Stimulated activated CD4-positive, alpha-beta T cell treated with anti-CD3 and anti-CD28 coated beads, Interleukin-12 subunit alpha, Interleukin-12 subunit beta, amount 100 ng/mL, for 48 hours (primary cell): ENCODE measurements around the gene MAPKAPK5.
"Not testable (repeated sequence)": the region's sequence is repeated elsewhere in the genome, so short reads cannot be mapped to it uniquely, and the experiment has no call there.

Experiments used
- DNase-seq, 3 donors: peaks; one replicate each; pipeline ENCODE4 v3.0.0-alpha.2; 2020; ENCODE audit warnings: low read depth in 2 of 3, low spot score in 1 of 3

The MAPKAPK5 gene

DNA sequence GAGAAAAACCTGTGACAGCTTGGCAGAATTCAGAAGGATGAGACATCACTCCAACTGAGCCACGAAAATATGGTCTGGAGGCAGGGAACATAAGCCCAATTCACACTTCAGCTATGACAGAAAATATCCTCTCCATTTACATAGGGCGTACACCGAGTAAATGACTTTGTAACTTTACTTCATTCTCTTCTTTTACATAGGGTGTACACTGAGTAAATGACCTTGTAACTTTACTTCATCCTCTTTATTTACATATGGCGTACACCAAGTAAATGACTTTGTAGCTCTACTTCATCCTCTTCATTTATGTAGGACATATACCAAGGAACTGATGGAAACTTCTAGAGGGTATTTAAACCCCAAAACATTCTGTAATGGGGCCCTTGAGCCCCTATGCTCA lies 14.1 kb upstream of the MAPKAPK5 start:
- no peak for DNase-seq

DNA sequence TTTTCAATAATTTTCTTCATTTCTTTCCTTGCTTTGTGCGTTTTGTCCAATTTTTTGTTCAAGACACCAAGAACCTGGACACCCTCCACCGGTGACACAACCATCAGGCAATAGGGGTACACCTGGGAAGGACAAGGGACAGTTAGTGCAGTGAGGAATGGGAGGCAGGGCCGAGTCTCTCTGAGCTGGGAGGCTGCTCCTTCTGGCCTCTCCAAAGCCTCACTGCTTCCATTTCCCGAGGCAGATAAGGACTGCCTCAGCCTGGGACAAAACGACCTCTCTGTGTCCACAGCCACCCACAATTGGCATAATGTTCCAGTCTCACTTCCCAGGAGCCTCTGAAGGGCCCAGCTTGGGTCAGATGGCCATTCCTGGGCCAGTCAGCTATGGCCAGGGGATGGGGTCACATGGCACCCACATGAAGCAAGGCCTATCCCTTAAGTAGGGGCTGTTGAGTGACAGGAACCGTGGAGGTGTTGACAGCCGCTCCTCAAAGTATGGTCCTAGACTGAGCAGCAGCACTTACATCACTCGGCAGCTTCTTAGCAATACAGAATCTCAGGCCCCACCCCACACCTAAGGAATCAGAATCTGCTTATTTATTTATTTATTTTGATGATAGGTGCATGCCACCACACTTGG lies 13.6 kb upstream of the MAPKAPK5 start:
- no peak for DNase-seq

DNA sequence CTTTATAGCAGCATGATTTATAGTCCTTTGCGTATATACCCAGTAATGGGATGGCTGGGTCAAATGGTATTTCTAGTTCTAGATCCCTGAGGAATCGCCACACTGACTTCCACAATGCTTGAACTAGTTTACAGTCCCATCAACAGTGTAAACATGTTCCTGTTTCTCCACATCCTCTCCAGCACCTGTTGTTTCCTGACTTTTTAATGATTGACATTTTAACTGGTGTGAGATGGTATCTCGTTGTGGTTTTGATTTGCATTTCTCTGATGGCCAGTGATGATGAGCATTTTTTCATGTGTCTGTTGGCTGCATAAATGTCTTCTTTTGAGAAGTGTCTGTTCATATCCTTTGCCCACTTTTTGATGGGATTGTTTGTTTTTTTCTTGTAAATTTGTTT lies 12.4 kb upstream of the MAPKAPK5 start:
- DNase-seq, result not testable (repeated sequence)

DNA sequence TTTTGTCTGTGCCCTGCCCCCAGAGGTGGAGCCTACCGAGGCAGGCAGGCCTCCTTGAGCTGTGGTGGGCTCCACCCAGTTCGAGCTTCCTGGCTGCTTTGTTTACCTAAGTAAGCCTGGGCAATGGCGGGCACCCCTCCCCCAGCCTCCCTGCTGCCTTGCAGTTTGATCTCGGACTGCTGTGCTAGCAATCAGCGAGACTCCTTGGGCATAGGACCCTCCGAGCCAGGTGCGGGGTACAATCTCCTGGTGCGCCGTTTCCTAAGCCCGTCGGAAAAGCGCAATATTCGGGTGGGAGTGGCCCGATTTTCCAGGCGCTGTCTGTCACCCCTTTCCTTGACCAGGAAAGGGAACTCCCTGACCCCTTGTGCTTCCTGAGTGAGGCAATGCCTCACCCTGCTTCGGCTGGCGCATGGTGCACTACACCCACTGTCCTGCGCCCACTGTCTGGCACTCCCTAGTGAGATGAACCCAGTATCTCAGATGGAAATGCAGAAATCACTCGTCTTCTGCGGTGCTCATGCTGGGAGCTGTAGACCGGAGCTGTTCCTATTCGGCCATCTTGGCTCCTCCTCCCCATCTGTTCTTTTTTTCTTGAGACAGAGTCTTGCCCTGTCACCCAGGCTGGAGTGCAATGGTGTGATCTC lies 7.2 kb upstream of the MAPKAPK5 start:
- DNase-seq, result not testable (repeated sequence)

DNA sequence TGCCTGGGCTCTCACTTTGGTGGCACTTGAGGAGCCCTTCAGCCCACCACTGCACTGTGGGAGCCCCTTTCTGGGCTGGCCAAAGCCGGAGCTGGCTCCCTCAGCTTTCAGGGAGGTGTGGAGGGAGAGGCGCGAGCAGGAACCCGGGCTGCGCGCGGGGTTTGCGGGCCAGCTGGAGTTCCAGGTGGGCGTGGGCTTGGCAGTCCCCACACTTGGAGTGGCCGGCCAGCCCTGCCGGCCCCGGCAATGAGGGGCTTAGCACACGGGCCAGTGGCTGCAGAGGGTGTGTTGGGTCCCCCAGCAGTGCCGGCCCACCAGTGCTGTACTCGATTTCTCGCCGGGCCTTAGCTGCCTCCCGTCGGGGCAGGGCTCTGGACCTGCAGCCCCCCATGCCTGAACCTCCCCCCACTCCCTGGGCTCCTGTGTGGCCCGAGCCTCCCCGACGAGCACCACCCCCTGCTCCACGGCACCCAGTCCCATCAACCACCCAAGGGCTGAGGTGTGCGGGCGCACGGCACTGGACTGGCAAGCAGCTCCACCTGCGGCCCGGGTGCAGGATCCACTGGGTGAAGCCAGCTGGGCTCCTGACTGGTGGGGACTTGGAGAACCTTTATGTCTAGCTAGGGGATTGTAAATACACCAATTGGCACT lies 6.4 kb upstream of the MAPKAPK5 start:
- not testable (repeated sequence) for DNase-seq

DNA sequence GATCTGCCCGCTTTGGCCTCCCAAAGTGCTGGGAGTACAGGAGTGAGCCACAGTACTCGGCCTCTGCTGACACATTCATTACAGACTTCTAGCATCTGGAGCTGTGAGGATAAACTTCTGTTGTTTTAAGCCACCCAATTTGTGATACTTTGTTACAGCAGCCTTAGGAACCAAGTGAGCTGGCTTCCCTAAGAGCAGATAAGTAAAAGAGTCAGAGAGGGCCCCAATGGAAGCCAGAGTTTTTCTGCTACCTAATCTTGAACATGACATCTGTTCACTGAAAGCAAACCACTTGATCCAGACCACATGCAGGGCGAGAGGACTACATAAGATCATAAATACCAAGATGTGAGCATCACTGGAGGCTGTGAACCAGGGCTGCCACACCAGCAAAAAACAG lies 3.7 kb upstream of the MAPKAPK5 start:
- no peak for DNase-seq

DNA sequence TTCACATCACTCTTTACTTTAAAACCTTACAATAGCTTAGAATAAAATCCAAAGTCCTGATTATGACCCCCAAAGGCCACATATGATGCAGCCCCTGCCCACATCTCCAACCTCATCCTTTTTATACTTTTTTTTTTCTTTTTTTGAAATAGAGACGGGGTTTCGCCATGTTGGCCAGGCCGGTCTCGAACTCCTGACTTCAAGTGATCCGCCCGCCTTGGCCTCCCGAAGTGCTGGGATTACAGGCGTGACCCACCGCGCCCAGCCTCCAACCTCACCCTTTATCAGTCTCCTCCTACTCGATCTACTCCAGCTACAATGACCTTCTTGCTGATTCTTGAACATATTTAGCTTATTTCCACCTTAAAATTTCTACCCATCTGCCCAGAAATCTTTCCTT lies 1.2 kb upstream of the MAPKAPK5 start:
- DNase-seq, result no peak

DNA sequence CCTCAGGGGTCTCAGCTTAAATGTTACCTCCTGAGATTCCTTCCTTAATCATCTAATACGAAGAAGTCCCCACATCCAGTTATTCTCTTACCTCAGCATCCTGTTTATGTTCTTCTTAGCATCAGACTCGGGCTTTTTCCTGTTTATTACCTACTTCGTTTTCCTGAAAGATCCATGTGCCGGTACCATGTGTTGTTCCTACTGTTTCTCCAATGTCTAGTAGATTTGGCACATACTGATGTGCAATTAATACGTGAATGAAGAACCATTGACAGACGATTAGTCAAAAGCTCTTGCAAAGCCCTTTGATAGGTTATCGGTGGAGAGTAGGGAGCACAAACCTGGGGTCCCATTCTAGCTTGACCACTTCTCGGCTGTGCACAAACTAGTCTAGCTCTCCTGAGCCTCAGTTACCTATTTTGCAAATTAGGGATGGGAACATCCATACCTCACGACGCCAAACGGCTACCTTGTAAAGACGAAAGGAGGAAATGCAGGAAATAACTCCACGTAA lies 735 bp upstream of the MAPKAPK5 start:
- peak in 1 of 3 donors; percentile 10 for DNase-seq

DNA sequence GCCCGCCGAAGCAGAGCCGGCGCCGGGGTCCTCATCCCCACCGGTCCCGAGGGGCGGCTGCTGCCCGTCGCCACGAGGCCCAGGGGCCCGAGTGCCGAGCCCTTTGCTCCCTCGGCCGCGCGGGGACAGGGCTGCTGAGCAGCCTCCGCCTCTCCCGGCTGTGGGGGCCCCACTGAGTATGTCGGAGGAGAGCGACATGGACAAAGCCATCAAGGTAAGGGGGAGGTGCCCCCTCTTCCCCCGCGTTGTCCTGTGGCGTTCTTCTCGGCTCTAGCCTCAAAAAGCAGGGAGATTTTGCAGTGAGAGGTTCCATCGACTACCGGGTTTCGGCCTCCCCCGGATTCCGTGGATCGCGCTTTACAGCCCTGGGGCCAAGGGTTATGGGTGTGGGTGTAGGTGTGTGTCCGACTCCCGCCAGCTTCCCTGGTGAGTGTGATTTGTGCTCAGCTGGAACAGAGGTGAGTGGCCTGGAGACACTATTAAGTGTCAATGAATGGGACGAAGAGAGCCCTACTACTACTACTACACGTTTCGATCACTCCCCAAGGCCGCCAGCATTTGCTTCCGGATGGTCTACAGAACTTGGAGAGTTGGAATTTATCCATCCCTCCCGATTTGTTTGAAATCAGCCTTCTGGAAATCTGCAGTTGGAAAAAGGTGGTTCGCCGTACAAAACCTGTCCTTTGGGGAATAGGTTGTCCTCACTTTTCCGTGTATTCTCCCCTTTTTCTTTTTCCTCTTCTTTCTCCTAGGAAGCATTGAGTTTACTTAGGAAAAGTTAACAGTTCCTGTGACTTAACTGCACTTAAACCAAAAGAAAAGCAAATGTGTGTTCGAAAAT lies 748 bp downstream of the MAPKAPK5 start:
- DNase-seq, result peak in 2 of 3 donors; percentile 7 to 15

DNA sequence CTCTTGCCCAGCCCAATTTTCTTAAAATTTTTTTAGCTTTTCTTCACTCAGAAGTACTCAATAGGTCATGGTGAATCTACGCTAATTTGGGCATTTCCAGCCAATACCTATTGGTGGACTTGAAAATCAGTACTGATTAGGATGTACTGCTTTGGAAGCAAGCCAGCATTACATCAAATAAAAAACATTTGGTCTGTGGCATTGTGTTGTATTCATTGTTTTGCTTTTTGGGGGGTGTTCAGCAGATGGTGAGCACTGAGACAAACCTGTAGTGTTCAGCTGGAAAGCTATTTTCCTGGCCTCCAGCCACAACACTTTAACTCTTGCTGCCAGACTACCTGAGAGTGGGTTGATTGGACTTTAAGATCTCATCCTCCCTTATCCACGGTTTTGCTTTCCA lies 4.0 kb downstream of the MAPKAPK5 start:
- DNase-seq, result no peak

DNA sequence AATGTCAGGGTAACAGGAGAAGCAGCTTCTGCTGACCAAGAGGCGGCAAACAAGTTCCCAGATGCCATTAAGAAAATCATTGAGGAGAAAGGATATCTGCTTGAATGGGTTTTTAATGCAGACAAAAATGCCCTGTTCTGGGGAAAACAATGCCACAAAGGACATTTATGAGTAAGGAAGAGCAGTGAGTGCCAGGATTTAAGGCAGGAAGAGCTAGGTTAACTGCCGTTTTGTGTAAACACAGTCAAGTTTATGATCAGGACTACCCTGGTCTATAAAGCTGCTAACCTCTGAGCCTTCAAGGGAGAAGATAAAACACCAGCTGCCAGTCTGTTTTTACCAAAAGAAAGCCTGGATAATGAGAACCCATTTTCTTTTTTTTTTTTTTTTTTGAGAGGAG lies 8.5 kb downstream of the MAPKAPK5 start:
- no peak for DNase-seq

DNA sequence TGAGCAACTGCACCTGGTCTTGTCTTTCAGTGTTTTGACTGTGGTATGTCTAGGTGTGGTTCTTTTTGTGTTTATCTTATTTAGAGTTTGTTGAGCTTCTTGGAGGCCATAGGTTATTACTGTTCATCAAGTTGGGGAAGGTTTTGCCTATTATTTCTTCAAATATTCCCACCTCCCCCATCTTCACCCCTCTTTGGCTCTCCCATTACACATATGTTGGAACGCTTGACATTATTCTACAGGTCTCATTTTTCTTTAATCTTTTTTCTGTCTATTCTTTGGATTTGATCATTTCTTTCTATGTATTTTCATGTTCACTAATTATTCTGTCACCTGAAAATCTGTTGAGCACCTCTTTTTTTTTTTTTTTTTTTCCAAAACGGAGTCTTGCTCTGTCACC lies 16.2 kb downstream of the MAPKAPK5 start:
- DNase-seq, result no peak

DNA sequence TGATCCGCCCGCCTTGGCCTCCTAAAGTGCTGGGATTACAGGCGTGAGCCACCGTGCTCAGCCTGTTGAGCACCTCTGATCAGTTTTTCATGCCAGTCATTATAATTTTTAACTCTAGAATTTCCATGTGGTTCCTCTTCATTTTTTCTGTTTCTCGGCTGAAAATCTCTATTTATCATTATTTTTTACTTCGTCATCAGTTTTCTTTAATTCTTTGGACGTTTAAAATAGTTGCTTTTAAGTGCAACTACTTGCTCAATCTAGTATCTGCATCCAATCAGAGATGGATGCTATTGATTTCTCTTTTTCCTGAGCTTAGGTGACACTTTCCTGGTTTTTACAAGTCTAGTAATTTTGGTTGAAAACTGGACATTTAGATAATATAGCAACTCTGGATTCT lies 16.8 kb downstream of the MAPKAPK5 start:
- no peak for DNase-seq

DNA sequence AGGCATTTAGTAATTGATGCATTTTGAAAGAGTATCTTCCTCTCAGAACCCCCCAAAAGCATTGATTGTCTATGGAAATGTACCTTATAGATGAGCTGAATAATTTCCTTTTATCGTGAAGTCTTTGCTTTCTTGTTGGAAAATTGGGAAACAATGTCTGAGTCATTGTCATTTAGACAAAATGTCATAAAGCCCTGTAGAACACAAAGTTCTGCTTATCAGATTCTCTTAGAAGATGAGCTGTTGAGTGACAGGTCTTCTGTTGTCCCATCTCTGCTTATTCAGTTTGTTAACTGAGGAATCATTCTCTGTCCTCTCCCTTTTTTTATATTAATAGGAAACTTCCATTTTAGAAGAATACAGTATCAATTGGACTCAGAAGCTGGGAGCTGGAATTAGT lies 22.9 kb downstream of the MAPKAPK5 start:
- DNase-seq, result no peak

DNA sequence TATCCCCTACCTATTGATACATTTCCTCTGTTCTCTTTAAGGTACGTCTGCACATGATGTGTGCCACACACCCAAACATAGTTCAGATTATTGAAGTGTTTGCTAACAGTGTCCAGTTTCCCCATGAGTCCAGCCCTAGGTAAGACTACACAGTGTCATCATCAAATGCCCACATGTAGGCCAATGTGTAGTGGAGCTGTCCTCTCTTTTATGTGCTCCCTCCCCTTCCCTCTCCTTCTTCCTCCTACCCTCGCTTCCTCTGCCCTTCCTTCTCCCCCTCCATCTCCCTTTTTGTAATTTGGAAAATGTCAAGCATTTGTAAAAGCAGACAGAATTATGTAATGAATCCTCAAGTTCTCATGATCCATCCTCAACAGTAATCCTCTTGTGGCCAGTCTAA lies 25.5 kb downstream of the MAPKAPK5 start:
- no peak for DNase-seq

DNA sequence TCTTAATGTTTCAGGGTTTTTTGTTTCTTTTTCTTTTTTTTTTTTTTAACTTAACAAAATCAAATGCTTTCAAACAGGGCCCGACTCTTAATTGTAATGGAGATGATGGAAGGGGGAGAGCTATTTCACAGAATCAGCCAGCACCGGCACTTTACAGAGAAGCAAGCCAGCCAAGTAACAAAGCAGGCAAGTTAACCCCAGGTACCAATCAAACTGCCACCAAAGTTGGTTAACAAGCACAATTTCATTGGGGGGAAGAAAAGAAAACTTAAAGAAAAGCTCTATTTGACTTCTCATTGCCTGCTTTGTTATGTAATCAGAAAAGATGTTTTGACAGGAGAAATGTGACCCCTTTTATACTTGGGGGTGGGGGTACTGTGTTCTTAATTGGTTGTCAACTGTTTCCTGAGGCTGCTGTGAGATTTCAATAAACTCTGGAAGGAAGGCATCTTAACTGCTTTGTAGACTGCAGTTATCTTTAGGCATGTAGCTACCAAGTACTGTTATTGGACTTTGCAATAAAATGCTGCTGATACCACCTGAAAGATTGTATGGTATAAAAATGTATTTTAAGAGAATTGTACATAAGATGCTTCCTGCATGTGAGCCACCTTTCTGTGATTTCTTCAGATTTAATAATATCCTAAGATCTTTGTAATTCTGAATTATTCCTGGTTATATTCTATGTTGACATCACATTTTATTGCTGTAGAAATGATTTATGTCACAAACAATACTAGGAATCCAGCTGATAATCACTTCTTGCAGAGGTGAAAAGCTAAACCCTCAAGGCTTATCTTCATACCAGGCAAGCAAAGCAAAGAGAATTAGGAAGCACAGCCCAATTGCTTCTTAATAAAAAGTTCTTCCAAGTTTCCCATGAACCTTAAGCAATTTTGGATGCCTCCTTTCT lies 26.9 kb downstream of the MAPKAPK5 start:
- no peak for DNase-seq

DNA sequence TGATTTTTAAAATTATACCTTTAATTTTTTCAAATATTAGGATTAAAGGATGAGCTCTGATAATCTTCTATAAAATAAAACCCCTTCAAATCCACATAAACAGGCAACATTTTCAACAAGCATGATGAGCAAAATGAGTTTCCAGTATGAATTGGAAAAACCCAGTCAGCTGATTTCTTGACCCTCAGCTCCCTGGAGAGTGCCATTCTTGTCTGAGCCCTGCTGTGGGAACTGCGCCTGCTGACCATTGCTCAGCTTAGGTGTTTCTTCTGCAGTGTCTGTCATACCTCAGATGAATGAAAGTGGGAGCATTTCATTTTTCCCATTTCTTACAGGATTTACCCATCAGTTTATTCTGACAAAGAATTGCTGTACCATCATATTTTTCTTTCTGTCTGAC lies 27.6 kb downstream of the MAPKAPK5 start:
- DNase-seq, result no peak

DNA sequence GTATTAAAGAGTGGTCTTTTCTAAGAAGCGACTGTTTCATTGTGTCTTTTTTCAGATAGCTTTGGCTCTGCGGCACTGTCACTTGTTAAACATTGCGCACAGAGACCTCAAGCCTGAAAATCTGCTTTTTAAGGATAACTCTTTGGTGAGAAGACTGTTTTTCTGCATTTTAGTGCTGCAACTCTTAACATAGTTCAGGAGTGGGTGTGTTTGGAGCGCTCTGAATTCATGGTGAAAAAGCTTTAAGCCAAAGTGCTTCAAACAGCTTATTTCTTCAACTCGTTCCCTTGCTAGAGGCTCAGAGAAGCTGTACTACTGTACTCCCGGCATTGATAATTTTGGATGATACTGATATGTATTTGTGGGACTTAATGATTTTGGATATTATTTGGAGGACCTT lies 28.2 kb downstream of the MAPKAPK5 start:
- no peak for DNase-seq

DNA sequence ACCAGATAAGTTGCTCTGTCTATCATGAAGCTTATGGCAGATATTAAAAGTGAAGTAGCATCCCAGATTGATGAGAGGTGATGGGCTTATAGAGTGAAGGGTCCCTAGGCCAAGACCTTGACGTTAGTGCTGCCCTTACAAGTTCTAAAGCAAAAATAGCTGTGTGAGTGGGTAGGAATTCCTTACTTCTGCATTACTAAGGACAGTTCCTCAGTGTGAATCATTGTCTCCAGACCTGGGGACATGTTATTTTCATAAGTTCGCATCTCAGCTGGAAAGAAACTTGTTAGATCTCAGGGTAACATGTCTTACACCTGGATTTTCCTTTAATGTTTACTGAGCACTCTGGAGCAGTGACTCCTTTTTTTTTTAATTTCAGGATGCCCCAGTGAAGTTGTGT lies 28.7 kb downstream of the MAPKAPK5 start:
- DNase-seq, result no peak

DNA sequence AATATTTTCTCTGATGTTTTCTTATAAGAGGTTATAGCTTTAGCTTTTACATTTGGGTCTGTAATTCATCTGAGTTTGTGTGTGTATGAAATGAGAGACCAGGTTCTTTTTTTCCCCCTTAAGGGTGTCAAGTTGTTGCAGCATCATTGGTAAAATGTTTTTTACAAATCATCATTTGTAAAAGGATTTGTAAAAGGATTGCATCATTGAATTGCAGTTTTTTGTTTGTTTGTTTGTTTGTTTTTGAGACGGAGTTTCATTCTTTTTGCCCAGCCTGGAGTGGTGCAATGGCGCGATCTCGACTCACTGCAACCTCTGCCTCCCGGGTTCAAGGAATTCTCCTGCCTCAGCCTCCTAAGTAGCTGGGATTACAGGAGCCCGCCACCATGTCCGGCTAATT lies 31.1 kb downstream of the MAPKAPK5 start:
- DNase-seq, result no peak

DNA sequence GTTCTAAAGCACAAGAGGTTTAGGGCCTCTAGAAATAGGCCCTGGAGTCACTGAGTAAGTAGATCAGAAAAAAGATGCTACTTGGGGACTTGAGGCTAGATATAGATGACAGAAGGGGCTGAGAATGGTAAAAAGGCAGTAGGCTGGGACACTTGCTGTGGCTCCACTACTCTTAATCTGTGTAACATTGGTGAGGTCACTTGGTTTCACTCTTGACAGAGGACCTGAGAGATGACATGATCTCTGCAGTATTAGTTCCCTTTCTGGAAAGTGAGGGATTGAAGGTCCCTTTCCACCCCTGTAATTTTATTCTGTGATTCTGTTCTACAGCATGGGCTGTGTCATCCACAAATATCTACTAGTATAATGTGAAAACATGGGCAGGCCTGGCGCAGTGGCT lies 39.7 kb downstream of the MAPKAPK5 start:
- no peak for DNase-seq
